ELF-1 (cell line): ENCODE results near the gene HSP90B1.

ENCODE experiments used
- DNase-seq: peaks from one replicate; pipeline ENCODE4 v3.0.0-alpha.2; 2016; ENCODE audit warnings: low read depth, low spot score

Gene HSP90B1

GRCh38 chr12:103969391-103969790, 39.2 kb downstream of the HSP90B1 start:
- no peak for DNase-seq

- no peak for DNase-seq
These were observed 43.7 kb downstream of the HSP90B1 start for GRCh38 chr12:103973909-103974308.

- DNase-seq = no peak
These were observed 45.2 kb downstream of the HSP90B1 start for GRCh38 chr12:103975368-103975767.

- DNase-seq = no peak
These were observed 48.3 kb downstream of the HSP90B1 start for GRCh38 chr12:103978384-103978982.

- DNase-seq = no peak
These were observed 56.6 kb downstream of the HSP90B1 start for GRCh38 chr12:103986829-103987228.

GRCh38 chr12:103994235-103994634, 64.0 kb downstream of the HSP90B1 start:
- no peak for DNase-seq

GRCh38 chr12:103996595-103996994, 66.4 kb downstream of the HSP90B1 start:
- no peak for DNase-seq

- DNase-seq = no peak
These were observed 67.2 kb downstream of the HSP90B1 start for GRCh38 chr12:103997286-103997900.
